Endometrial microvascular endothelial cells (primary cell): ENCODE data around the gene PCYT2. TPM values are rescaled to one million over a fixed set of nuclear protein-coding genes. Genes with fewer than 3 reads are reported as not detected.
"Not testable (repeated sequence)": the region's sequence is repeated elsewhere in the genome, so short reads cannot be mapped to it uniquely, and the experiment has no call there.

Source experiments
- in situ Hi-C: cut with HindIII; loops from 2 replicates; pipeline ENCODE4 v1.10.0; 2017; ENCODE audit warnings: low sequenced_read_pairs, low pct_unique_long_range_greater_than_20kb; ENCODE audit errors: inconsistent ontology term
- total RNA-seq: library from RNA; depleted of rRNA; stranded (reverse); fragments of >200 nt; gene quantifications from one replicate; pipeline ENCODE4 v1.2.3, GENCODE V29; 2015; ENCODE audit errors: inconsistent ontology term

PCYT2 gene
- total RNA-seq, result 41.0 TPM

DNA sequence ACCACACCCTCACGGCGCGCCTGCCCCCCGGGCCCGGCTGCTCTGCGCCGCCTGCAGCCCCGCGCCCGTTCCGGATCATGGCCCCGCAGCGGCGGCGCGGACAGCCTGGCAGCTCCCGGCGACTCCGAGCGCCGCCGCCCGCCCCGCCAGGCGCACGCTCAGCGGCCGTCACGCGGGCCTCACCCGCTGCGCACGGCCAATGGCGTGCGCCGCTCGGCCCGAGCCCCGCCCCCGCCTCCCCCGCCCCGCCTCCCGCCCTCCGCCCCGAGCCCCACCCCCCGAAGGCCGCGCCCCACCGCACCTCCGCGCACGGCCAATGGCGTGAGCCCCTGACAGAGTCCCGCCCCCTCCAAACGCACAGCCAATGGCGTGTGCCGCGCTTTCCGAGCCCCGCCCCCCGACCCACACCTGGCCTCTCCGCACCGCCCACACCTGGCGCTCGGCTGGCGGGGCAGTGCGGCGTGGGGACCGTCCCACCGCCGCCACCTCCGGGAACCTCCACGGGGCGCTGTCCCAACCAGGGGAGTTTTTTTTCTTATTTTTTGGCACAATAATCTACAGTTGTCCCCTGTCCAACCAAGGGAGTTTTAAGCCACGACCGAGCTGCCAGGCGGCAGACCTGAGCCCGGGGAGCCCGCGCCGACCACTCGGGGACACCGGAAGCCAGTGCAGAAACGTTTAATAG is at the start of gene PCYT2:
PCYT2 (minus strand) TSS at position 123 of the 685 bp plus-strand sequence; CDS start at position 79, 44 bp downstream.
- in situ Hi-C loops, result no loop called here

DNA sequence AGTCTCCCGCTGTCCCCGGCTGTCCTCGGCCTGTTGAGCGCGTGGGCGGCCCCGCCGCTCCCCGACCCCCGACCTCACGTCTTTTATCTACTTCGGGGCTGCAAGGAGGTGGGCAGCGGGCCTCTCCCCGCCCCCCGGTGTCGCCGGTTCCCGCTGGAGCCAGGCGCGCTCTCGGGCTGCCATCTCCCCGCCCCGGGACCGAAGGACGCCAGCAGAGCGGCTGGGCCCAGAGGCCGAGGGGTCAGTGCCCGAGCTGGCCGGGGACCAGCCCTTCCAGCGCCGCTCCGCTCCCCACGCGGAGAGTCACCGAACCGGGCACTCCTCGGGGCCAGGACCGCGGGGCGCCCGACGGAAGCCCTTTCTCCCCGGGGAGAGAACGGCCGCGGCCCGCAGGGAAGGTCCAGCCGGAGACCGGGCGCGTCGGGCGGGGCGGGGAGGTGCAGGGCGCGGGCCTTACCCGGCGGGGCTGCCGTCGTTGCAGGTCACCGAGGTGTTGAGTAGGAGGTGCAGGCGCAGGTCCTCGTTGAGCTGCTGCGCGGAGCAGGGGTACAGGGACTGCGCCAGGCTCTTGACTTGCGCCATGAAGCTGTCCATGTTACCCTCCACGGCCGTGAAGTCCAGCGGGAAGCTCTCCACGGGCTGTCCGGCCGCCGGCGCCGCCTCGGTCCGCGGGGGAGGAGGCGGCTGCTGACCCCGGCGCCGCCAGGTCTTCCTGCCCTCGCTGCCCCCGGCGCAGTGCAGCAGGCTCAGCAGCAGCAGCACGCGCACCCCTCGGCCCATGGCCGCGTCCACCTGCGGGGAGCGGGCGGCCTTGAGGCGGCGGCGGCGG is 49.1 kb upstream of the PCYT2 start:
- in situ Hi-C loops, result no loop called here

DNA sequence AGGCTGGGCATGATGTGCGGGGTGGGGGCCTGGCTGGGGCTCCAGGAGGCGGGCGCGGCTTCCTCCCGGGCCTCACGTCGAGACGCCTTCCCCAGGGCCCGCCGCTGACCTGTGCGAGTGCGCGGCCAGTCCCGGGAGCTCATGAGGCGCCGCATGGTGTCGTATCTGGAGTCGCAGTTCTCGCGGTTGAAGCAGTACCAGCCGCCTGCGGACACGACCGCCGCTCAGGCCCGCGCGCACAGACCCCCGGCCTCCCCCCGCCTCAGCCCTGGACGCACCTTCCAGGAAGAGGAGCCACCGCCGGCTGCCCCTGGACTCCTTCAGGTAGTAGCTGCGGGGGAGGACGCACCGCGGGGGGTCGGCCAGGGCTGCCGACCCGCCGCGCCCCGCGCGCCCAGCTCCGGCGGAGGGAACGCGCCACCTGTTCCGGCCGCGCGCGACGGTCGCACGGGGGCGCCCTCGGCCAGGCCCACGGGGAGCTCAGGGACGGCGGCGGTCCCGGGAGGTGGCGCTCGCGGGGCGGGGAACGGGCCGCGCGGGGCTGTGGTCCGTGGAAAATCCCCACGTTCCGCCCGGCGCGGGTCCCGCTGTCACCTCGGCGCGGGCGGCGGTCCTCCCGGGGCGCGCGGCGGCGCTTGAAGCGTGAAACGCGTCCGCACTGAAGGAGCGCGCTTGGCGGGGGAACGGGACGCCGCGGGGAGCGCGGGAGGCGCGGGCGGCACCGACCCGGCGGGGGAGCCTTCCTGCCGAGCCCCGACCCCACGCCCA is 48.3 kb upstream of the PCYT2 start:
- in situ Hi-C loops, result no loop called here

DNA sequence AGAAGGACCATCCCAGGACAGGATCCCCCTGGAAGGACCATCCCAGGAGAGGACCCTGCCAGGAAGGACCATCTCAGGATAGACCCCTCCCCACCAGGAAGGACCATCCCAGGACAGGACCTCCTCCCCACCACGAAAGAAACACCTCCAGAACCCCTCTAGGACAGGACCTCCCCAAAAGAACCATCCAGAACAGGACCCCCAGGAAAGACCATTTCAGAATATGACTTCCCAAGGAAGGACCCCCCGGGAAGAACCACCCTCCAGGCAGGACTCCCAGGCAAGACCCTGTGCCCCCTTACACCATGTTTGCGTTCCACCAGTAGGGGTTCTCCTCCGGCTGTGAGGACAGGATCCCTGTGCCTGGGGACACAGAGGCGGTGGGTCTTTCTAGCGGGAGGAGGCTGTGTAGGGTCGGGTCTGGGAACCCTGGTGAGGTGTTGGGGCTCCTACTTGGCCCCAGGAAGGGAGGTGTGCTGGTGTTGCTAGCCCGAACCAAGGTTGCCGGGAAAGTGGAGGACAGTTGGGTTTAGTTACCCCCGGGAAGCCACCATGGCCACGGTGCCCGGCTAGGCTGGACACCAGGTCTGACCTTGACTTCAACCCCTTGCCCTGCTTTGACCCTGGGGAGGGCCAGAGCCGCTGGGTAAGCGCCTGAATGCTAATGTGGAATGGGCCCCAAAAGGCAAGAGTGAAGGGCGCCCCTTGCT is 47.6 kb upstream of the PCYT2 start:
- in situ Hi-C loops, result no loop called here

DNA sequence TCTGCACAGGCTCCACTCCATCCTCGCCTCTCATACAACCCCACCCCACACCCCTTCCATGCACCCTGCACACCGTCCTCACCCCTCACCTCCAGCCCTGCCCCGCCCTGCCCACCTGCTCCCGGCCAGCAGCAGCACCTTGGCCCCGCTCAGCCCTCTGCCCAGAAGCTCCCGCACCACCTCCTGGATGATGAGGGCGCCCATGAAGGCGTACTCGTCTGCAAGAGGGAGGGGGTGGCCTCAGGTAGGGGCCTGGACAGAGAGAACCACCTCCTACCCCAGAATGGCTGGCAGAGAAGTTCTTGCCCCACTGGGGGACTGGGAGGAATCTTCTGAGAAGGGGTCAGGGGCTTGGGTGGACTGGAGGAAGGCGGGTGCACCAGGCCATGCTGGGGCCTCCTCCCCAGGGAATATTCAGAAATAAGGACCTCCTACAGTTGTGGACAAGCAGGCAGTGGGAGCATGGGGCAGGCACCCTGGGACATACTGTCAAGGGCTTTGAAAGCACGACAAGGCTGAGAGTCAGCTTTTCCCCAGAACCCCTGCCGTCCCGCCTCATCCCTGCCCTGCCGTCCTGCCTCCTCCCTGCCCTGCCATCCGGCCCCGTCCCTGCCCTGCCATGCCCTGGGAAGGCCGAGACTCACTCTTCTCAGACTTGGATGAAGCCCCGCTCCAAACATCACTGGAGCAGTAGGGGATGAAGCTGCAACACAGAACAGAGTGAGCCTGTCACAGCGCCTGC is 46.7 kb upstream of the PCYT2 start:
- in situ Hi-C loops, result no loop called here

DNA sequence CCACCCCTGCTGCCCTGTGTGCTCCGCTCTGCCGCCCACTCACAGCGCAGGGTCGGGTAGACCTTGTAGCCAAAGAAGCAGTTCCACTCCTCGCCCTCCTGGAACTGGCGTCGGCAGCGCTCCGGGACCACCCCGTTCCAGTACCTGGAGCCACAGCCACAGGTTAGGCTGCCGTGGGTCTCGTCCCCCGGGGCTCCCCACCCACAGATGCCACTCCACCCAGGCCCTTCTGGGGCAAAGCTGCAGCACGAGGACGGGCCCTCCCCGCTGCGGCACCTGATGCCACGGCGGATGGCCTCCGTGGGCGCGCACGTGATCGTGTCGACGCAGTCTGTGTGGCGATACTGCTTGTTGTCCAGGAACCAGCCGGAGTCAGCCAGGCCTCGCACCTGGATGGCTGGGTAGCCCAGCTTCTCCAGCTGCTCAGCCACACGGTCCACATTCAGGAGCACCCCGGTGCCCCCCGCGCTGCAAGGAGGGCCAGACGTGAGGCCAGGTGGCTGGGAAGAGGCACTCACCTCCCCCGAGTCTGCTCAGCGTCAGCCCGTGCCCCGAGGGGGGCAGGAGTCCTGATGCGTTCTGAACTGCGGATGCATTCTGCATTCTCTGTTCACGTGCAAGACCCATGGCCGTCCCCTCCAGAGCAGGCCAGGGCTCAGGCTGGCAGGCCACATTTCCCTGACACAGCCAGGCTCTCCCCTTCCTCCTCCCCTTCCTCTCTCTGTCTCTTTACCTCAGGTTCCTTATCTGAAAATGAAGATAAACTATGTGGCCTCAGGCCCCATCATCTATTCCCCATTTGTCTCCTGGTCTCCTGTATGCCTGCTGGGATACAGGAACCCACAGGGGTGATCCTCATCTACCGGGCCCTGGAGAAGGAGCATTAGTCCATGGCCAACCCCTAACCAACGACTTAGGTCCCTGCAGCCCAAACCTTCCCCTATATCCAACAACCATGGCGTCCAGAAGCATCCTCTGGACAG is 45.7 kb upstream of the PCYT2 start:
- in situ Hi-C loops, result no loop called here

DNA sequence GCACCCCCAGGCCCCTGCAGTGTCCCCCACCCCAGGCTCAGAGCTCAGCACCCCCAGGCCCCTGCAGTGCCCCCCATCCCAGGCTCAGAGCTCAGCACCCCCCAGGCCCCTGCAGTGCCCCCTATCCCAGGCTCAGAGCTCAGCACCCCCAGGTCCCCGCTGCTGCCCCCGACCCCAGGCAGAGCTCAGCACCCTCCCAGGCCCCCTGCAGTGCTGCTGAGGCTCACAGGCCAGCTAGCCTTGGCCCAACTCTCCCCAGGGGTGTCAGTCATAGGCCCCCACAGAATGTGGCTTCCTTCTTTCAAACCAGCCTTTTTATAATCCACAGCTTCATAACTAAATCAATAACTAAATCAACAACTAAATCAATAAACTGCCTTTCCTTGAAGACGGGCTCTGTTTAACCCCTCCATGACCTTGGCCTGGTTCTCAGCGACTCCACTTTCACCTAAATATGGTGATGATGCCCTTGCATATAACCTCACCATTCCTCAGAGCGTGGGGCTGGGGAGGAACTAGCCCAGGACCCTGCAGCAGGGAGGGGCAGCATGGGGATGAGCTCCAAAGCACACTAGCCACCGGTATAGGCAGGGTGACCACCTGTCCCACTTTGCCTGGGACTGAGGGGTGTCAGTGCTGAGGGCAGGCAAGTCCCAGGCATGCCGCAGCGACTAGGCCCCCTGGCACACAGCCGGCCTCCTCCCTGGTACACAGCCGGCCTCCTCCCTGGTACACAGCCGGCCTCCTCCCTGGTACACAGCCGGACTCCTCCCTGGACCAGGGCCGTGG is 44.8 kb upstream of the PCYT2 start:
- in situ Hi-C loops, result no loop called here

DNA sequence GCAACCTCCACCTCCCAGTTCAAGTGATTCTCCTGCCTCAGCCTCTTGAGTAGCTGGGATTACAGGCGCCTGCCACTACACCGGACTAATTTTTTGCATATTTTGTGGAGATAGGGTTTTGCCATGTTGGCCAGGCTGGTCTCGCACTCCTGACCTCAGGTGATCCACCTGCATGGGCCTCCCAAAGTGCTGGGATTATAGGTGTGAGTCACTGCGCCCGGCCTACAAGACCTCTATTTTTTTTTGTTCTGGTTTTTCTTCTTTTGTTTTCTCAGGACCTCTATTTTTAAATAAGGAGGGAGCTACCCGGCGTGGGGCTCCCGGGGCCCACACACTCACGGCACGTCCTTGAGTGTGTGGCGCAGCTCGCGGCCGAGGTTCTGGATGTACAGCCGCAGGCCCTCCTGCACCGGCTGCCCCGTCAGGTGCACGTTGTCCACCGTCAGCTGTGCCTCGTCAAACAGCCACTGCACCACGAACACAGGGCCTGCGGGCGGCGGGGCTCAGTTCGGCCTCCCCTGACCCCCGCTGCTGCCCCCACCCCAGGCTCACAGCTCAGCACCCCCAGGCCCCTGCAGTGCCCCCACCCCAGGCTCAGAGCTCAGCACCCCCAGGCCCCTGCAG is 44.0 kb upstream of the PCYT2 start:
- in situ Hi-C loops, result no loop called here

DNA sequence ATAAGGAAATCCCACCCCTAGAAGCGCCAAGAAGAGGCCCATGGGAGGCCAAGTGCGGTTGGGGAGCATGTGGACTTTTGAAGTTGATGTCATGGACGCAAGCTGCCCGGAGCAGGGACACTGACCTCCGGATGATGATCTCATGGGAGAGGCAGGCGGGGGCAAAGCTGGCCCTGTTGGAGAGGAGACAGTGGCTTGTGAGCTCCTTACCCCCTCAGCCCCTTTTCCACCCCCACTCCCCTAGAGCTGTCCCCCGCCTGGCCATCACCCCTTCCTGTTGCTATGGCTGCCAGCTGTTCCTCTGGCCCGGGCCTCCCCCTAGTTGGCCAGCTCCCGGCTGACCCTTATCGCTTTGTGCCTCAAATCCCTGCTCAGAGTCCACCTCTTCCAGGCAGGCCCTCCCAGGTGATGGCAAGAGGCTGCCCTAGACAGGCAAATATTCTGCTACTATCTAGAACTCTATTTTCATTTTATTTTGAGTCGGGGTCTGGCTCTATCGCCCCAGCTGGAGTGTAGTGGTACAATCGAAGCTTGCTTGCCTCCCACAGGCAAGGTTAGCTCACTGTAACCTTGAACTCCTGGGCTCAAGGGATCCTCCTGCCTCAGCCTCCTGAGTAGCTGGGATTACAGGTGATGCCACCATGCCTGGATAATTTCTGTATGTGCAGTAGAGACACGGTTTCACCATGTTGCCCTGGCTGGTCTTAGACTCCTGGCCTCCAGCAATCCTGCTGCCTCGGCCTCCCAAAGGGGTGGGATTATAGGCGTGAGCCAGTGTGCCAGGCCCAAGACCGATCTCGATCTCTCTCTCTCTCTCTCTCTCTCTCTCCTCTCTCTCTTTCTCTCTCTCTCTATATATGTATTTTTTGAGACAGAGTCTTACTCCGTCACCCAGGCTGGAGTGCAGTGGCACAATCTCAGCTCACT is 43.2 kb upstream of the PCYT2 start:
- in situ Hi-C loops, result no loop called here

DNA sequence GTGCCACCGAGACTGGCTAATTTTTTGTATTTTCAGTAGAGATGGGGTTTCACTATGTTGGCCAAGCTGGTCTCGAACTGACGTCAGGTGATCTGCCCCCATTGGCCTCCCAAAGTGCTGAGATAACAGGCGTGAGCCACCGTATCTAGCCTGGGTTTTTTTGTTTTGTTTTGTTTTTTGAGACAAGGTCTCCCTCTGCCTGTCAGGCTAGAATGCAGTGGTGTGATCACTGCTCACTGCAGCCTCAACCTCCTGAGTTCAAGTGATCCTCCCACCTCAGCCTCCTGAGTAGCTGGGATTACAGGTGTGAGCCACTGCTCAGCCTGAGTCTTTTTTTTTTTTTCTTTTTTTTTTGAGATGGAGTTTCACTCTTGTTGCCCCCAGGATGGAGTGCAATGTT is 42.2 kb upstream of the PCYT2 start:
- in situ Hi-C loops, result not testable (repeated sequence)

DNA sequence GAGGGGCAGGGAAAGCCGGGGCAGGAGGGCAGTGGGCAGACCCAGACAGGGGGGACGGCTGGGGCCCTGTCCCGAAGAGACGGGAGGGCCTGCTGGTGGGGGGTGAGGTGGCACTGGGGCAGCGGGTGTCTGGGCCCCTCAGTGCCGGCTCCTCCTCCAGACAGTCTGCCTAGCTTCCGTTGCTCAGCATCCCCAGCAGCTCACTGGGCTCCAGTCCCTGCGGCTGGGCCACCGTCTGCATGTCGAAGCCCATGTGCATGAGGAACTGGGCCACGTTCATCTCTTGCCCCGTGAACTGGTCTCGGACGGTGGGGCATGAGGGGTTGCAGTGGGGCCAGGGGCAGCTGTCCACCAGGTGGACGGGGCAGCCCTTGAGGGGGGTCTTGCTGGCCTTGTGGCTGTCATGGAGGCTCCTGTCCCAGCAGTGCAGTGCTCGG is 41.6 kb upstream of the PCYT2 start:
- in situ Hi-C loops, result no loop called here

DNA sequence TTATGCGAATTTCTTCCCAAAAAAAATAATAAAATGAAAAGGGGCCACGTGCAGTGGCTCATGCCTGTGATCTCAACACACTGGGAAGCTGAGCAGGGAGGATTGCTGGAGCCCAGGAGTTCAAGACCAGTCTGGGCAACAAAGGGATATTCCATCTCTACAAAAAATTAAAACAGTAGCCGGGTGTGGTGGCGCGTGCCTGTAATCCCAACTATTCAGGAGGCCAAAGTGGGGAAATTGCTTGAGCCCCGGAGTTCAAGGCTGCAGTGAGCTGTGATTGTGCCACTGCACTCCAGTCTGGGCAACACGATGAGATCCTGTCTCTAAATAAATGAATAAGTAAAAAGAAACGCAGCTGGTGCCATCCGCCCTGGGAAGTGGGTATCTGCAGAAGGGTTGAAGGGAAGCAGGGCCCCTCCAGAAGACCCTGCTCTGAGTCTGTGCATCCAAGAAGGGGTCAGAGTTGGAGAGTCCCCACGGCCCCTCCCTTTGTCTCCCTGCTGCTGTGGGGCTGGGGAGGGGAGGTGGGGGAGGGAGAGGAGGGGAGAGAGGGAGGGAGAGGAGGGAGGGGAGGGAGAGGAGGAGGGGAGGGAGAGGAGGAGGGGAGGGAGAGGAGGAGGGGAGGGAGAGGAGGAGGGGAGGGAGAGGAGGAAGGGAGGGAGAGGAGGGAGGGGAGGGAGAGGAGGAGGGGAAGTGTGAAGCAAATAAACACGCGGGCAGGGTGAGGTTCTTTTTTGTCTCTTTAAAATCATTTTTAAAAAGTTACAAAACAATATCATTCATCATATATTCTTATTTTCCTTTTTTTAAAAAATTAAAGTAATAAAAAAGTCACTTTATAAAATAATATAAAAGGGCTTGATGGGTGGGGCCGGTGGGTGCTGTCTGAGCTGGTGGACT is 40.8 kb upstream of the PCYT2 start:
- in situ Hi-C loops, result no loop called here

DNA sequence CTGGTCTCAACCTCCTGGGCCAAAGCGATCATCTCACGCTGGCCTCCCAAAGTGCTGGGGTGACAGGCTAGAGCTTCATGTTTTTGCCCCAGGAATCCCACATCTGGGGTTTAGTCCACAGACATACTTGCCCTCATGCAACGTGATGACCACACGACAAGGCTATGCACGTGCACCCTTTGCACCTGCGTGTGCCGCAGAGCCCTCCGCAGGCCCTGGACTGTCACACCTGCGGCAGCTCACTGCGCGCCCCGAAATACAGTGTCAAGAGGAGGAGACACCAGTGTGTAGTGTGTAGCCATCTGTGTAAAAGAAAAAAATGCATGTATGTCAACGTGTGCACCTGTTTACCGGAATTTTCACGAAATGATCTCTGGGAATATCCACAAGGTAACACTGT is 39.3 kb upstream of the PCYT2 start:
- in situ Hi-C loops, result no loop called here

DNA sequence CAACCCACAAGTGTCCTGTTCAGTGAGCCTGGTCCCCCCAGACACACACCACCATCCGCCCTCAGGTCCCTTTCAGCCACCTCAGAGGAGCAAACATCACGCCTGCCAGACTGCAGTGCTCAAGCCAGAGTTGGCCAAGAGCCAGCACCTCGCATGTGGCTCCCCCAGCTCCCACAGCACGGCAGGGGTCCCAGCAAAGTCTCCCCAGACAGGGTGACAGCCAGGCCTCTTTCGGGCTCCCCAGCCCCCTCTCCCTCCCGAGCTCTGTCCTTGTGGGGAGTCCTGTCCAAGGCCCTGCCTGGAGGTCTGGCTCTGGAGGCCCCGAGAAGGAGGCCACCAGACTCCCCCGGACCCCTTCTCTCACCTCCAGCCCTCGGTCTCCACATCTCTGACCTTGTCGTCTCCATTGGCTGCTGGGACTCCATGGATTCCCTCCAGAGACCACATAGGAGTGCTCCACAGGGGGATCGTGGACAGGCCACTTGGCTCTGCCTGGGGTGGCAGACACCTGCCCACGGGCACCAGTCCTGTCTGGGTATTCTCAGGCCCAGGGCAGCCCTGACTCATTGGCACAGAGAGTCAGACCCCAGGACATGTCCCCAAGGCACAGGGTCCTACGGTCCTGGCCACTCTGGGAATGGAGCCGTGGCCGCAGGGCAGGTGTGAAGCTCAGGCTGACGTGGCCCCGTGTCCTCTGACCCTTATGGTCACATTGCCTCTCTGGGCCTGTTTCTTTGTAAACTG is 37.6 kb upstream of the PCYT2 start:
- in situ Hi-C loops, result no loop called here
